Uterus (tissue), 4 donors: ENCODE measurements around the gene SUMO1. TPM values are rescaled to one million over a fixed set of nuclear protein-coding genes. Genes with fewer than 3 reads are reported as not detected.
A peak's percentile ranks its signal among the peaks of the same experiment; 100 is the strongest.

Experiments
- DNase-seq, 2 donors: peaks; one replicate each; pipeline ENCODE4 v3.0.0-alpha.2; 2019 to 2020
- H3K27ac ChIP-seq, 2 donors: fragments of 200-600 bp; sonication (generic); 1 replicate in 1 of 2; 2 replicates in 1 of 2; pipeline ENCODE4 v1.5.1; 2016 to 2018
- H3K27me3 ChIP-seq, 2 donors: fragments of 200-600 bp; sonication (generic); one replicate each; pipeline ENCODE4 v1.5.1; 2018 to 2019; ENCODE audit warnings: control low read depth in 1 of 2
- H3K36me3 ChIP-seq, 2 donors: fragments of 200-600 bp; sonication (generic); one replicate each; pipeline ENCODE4 v1.5.1; 2019; ENCODE audit warnings: control low read depth in 1 of 2
- H3K4me1 ChIP-seq, 2 donors: fragments of 200-600 bp; sonication (generic); one replicate each; pipeline ENCODE4 v1.5.1; 2018 to 2019; ENCODE audit warnings: control low read depth in 1 of 2
- H3K4me3 ChIP-seq, 2 donors: fragments of 200-600 bp; sonication (generic); 1 replicate in 1 of 2; 2 replicates in 1 of 2; pipeline ENCODE4 v1.5.1; 2018 to 2019; ENCODE audit warnings: mild to moderate bottlenecking in 1 of 2
- H3K9me3 ChIP-seq, 2 donors: fragments of 200-600 bp; sonication (generic); one replicate each; pipeline ENCODE4 v1.5.1; 2019; ENCODE audit warnings: control low read depth in 1 of 2
- CTCF ChIP-seq, 4 experiments: fragments of 200-600 bp in 2 of 4; fragments of 450-650 bp in 2 of 4; sonication (generic) in 2 of 4; IDR thresholded peaks; one replicate each; pipeline ENCODE4 v1.5.1; 2016 to 2019; ENCODE audit warnings: antibody characterized with exemption in 4 of 4, mild to moderate bottlenecking in 2 of 4, moderate library complexity in 1 of 4
- POLR2A ChIP-seq, 2 donors: fragments of 450-650 bp; IDR thresholded peaks; one replicate each; pipeline ENCODE4 v1.6.1; 2016; ENCODE audit warnings: antibody characterized with exemption in 2 of 2, mild to moderate bottlenecking in 1 of 2, moderate library complexity in 1 of 2
- intact Hi-C: fragments of 100-400 bp; cut with DNase I; formaldehyde crosslinking; loops from one replicate; pipeline ENCODE4 v1.15.1; 2023; ENCODE audit warnings: low total_unique reads
- total RNA-seq, 4 donors: library from RNA; depleted of rRNA in 3 of 4; stranded (reverse); fragments of >200 nt in 3 of 4; gene quantifications; one replicate each; pipeline versions ENCODE4 v1.1.0 to v1.2.4, GENCODE V29; 2014 to 2023
- donor health status: DM: yes; HTN: yes; CAD: no.

SUMO1 gene
- total RNA-seq, 4 donors from 2014 or later = 45.6 to 136 (median 52.7) TPM

- intact Hi-C loops = no loop called here
These were observed 51.7 kb downstream of the SUMO1 start for GRCh38 chr2:202186641-202187202.

GRCh38 chr2:202185156-202185555 is 53.2 kb downstream of the SUMO1 start:
- intact Hi-C loops = no loop called here
- no peaks in the 10 kb centered on the region for H3K36me3 ChIP-seq
- no peak overlapping the region for H3K4me3 ChIP-seq
- H3K27ac ChIP-seq = no peak overlapping the region
- H3K27me3 ChIP-seq = no peaks in the 10 kb centered on the region
- no peaks in the 10 kb centered on the region for H3K9me3 ChIP-seq
- DNase-seq = no peak
- no peak for TF ChIP-seq CTCF (IDR thresholded peaks at IDR 0.05)
- no peak for TF ChIP-seq POLR2A (IDR thresholded peaks at IDR 0.05)
- no peaks in the 10 kb centered on the region for H3K4me1 ChIP-seq

More at GRCh38 chr2:202186641-202187202, 51.7 kb downstream of the SUMO1 start:
- Histone ChIP-seq H3K36me3 (no peaks in the 10 kb centered on the region), H3K4me3 (no peak overlapping the region), H3K27ac (no peak overlapping the region), H3K4me1 (no peaks in the 10 kb centered on the region), H3K27me3 (no peaks in the 10 kb centered on the region), H3K9me3 (no peaks in the 10 kb centered on the region)
- no peak for TF ChIP-seq CTCF (IDR thresholded peaks at IDR 0.05)
- TF ChIP-seq POLR2A (IDR thresholded peaks at IDR 0.05) = no peak
- DNase-seq = no peak

- Histone ChIP-seq H3K27ac (no peak overlapping the region), H3K27me3 (no peaks in the 10 kb centered on the region), H3K36me3 (no peaks in the 10 kb centered on the region), H3K9me3 (no peaks in the 10 kb centered on the region), H3K4me1 (no peaks in the 10 kb centered on the region), H3K4me3 (no peak overlapping the region)
- TF ChIP-seq CTCF (IDR thresholded peaks at IDR 0.05) (no peak), POLR2A (IDR thresholded peaks at IDR 0.05) (no peak)
- intact Hi-C loops = no loop called here
- DNase-seq = no peak
These were observed 53.8 kb downstream of the SUMO1 start for GRCh38 chr2:202184557-202184956.

- Histone ChIP-seq H3K36me3 (no peaks in the 10 kb centered on the region), H3K27me3 (no peaks in the 10 kb centered on the region), H3K4me1 (no peaks in the 10 kb centered on the region), H3K9me3 (no peaks in the 10 kb centered on the region), H3K27ac (no peak overlapping the region), H3K4me3 (no peak overlapping the region)
- peak; percentile 77 to 85 (median 83) for TF ChIP-seq CTCF (IDR thresholded peaks at IDR 0.05)
- no peak for TF ChIP-seq POLR2A (IDR thresholded peaks at IDR 0.05)
- intact Hi-C loops = loop anchor here (2.0 to 10.0 kb wide), 2 partner anchors 318 to 384 kb away; no protein-coding TSS in a partner anchor
- DNase-seq = peak; percentile 43 to 74
These were observed 59.9 kb downstream of the SUMO1 start for GRCh38 chr2:202178346-202178958.

- intact Hi-C loops = loop anchor here (10.0 kb wide), 1 partner anchor 378 kb away; no protein-coding TSS in a partner anchor
- DNase-seq = no peak
- H3K27ac ChIP-seq = peak overlapping the region in 1 of 2 donors; percentile 71
- TF ChIP-seq CTCF (IDR thresholded peaks at IDR 0.05) (no peak), POLR2A (IDR thresholded peaks at IDR 0.05) (no peak)
- H3K9me3 ChIP-seq = no peaks in the 10 kb centered on the region
- no peak overlapping the region for H3K4me3 ChIP-seq
- no peaks in the 10 kb centered on the region for H3K4me1 ChIP-seq
- no peaks in the 10 kb centered on the region for H3K36me3 ChIP-seq
- H3K27me3 ChIP-seq = no peaks in the 10 kb centered on the region
These were observed 65.8 kb downstream of the SUMO1 start for GRCh38 chr2:202172439-202173211.
